A172 (cell line): ENCODE results near the gene TSSK2. TPM values are rescaled to one million over a fixed set of nuclear protein-coding genes. Genes with fewer than 3 reads are reported as not detected.
"Not testable (repeated sequence)": the region's sequence is repeated elsewhere in the genome, so short reads cannot be mapped to it uniquely, and the experiment has no call there.

Source experiments
- DNase-seq: peaks from one replicate; pipeline ENCODE4 v3.0.0-alpha.2; 2015; ENCODE audit warnings: low spot score
- total RNA-seq: library from RNA; depleted of rRNA; stranded (reverse); fragments of >200 nt; shearing (Covaris generic); gene quantifications from 2 replicates; pipeline ENCODE4 v1.2.3, GENCODE V29; 2014

TSSK2 gene
- total RNA-seq, 1 experiment from 2014 or later: not detected

- DNase-seq: no peak
These were observed 12.1 kb downstream of the TSSK2 start for GRCh38 chr22:19143212-19143611.

- no peak for DNase-seq
These were observed 12.9 kb downstream of the TSSK2 start for GRCh38 chr22:19143967-19144400.

- no peak for DNase-seq
These were observed 15.3 kb downstream of the TSSK2 start for GRCh38 chr22:19146215-19146968.

GRCh38 chr22:19147195-19147780 is 16.2 kb downstream of the TSSK2 start:
- no peak for DNase-seq

GRCh38 chr22:19148417-19149046 is 17.4 kb downstream of the TSSK2 start:
- no peak for DNase-seq

GRCh38 chr22:19149047-19149883 is 18.2 kb downstream of the TSSK2 start:
- no peak for DNase-seq

- DNase-seq: no peak
These were observed 18.9 kb downstream of the TSSK2 start, which contains the start of gene GSC2 for GRCh38 chr22:19149991-19150390. Gene GSC2 (minus strand): TSS chr22:19150292. CDS start chr22:19150283, 9 bp downstream.

GRCh38 chr22:19150482-19151328 is 19.6 kb downstream of the TSSK2 start:
- DNase-seq: no peak

- DNase-seq: no peak
These were observed 20.5 kb downstream of the TSSK2 start for GRCh38 chr22:19151329-19152191.

GRCh38 chr22:19152942-19153883 is 22.1 kb downstream of the TSSK2 start:
- DNase-seq: no peak

GRCh38 chr22:19156109-19156508 is 25.0 kb downstream of the TSSK2 start:
- not testable (repeated sequence) for DNase-seq

GRCh38 chr22:19158649-19159048 is 27.5 kb downstream of the TSSK2 start:
- DNase-seq: not testable (repeated sequence)

- no peak for DNase-seq
These were observed 33.3 kb downstream of the TSSK2 start for GRCh38 chr22:19164425-19164824.

- DNase-seq: no peak
These were observed 35.3 kb downstream of the TSSK2 start for GRCh38 chr22:19166421-19166820.

- no peak for DNase-seq
These were observed 36.2 kb downstream of the TSSK2 start for GRCh38 chr22:19167106-19167869.

- DNase-seq: no peak
These were observed 37.2 kb downstream of the TSSK2 start for GRCh38 chr22:19168088-19168890.
